GM18498 (cell line): ENCODE measurements around the gene LMTK2.

ENCODE experiments used
- ATAC-seq: cut with Tn5 transposase; IDR thresholded peaks from one replicate; pipeline ENCODE4 v1.9.1; 2021; ENCODE audit warnings: mild to moderate bottlenecking, moderate library complexity; ENCODE audit not compliant: unreplicated experiment

LMTK2 gene

DNA sequence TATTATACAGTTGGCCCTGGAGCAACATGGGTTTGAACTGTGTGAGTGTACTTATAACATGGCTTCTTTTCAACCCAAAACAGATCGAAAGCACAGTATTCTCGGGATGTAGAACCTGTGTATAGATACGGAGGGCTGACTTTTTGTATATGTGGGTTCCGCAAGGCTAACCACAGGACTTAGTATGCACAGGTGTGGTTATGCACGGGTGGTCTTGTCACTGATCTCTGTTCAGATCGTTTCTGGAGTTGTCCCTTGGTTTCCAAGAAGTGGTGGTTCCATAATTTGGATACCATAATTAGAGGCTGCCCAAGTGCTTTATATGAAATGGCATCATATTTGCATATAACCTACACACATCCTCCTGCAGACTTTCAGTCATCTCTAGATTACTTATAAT is 93.7 kb downstream of the LMTK2 start:
- peak; percentile 42 for ATAC-seq

DNA sequence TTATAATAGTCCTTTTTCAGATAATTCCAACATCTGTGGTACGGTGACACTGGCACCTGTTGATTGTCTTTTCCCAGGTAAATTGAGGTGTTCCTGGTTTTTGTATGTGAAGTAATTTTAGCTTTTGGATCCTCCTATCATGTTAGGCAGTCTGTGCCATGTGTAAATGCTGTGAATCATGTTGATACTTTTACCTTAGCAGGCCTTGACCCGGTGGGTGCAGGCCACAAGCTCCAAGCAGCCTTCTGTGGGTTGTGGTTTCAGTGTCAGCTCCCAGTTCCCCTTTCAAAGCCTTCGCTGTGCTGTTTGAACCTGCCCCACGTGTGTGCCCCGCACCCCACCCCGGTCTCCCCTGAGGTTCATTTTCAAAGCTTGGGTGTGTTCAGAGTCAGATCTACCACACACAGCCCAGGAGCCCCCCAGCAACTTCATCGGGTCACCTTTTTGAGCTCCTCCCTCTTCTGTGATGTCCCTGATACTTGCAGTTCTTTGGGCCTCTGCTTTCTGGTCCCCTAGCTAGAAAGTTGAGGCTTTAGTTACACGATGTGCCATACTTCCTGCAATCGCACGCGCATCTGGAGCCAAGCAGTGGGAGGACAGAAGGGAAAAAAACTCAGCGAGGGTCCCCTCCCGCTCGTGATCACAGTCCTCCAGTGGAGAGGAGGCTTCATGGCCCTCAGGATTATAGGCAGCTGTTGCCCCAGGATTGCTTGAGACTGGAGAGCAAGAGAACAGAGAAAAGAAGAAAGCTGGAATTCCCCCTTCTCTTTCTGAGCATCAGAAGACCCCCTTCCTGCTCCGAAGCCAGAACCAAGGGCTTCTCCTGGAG is 95.9 kb downstream of the LMTK2 start:
- ATAC-seq, result peak; percentile 90

DNA sequence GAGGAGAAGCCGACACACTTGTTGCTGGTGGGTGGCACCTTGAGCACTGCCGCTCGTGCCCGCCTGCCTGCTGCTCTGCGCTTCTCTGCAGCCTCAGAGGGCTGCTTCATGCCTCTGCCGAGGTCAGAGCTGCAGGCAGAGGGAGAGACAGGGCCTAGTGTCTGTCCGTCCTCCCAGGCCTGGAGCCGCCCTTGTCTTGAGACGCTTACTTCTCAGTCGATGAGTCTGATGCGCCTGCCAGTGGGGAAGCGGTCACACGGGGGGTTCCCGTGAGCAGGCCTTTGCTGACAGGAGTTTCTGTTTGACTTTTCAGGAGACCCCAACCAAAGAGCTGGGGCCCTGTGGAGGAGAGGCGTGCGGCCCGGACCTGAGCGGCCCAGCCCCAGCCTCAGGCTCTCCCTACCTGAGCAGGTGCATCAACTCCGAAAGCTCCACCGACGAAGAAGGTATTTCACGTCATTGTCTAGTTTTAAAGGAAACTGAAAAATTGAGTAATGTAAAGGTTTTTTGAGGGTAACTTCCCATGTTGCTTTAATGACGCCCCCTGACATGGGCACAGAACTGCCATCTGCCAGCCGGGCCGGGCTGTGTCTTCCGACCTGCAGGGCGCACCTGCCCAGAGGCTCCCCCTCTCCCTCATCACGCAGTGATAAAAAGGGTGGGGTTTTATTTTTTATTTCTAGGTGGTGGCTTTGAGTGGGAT is 96.8 kb downstream of the LMTK2 start:
- ATAC-seq, result peak; percentile 33

DNA sequence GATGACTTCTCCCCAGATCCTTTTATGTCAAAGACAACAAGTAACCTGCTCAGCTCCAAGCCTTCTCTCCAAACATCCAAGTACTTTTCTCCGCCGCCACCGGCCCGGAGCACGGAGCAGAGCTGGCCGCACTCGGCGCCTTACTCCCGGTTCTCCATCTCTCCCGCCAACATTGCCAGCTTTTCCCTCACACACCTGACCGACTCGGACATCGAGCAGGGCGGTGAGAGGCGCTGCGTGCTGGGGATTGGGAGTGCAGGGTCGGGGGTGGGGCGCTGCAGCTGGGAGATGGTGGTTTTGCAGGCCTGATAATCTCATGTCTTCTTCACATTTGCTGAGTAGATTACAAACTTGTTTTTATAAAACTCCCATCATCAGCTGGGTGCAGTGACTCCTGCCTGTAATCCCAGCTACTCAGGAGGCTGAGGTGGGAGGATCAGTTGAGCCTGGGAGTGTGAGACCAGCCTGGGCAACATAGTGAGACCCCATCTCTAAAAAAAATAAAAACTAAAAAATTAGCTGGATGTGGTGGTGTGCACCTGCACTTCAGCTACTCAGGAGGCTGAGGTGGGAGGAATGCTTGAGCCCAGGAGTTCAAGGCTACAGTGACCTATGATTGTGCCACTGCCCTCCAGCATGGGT is 97.4 kb downstream of the LMTK2 start:
- ATAC-seq, result no peak

GRCh38 chr7:98204670-98205069 is 98.0 kb downstream of the LMTK2 start:
- ATAC-seq, result no peak

GRCh38 chr7:98205162-98205845 is 98.6 kb downstream of the LMTK2 start:
- no peak for ATAC-seq

DNA sequence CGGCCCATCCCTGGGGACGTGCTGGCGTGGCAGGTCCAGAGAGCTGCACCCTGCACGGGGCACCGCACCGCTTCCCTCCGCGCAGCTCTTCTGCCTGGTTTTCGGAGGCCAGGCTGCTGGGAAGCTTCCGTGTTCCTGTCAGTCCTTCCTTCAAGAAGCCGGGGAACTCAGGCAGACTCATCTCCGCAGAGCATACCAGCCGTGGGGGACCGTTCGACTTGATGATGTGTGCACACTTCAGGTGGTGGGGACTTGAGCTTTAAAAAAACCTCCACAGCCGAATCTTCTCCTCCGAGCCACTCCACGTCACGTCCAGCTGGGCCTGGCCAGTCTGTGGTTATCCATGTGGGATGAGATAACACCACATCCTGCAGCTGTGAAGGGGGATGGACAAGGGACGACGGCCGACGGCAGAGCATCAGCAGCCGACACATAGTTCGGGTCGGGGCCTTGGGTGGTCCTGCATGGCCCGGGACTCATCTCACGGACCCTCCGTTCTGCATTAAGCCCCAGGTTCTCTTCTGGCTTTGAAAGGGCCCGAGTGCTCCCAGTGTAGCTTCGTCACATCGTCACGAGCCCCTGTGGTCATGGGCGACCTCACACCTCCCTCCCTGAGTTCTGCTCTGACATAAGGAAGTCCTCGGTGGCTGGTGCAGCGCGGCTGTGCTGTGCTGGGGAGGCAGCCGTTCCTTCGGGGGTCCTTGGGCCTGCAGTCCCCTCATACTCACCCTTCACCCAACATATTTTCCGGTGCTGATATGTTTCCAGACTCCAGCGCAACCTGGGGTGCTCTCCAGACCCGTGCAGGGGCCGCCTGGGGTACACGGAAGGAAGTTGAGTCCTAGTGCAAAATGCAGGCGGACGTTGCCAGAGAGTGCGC is 100.0 kb downstream of the LMTK2 start:
- ATAC-seq, result no peak

- no peak for ATAC-seq
These were observed 102.7 kb downstream of the LMTK2 start for GRCh38 chr7:98209166-98209920.

GRCh38 chr7:98210513-98211220 is 104.0 kb downstream of the LMTK2 start:
- ATAC-seq, result no peak

GRCh38 chr7:98211221-98211675 is 104.6 kb downstream of the LMTK2 start, which contains the start of gene BHLHA15:
TSS of gene BHLHA15 (plus strand) at chr7:98211439. CDS start at chr7:98212310, 871 bp downstream.
- peak; percentile 46 for ATAC-seq

- ATAC-seq, result no peak
These were observed 105.2 kb downstream of the LMTK2 start for GRCh38 chr7:98211676-98212531.

DNA sequence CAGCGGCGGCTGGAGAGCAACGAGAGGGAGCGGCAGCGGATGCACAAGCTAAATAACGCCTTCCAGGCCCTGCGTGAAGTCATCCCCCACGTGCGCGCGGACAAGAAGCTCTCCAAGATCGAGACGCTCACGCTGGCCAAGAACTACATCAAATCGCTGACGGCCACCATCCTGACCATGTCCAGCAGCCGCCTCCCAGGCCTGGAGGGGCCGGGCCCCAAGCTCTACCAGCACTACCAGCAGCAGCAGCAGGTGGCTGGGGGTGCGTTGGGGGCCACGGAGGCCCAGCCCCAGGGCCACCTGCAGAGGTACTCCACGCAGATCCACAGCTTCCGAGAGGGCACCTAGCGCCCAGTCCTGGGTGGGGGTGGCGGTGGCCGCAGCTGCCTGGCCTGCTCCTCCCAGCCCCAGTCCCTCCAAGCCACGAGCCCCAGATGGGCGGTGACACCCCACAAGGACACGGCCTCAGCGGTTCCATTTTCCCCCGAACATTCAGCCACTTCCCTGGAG is 105.9 kb downstream of the LMTK2 start:
- no peak for ATAC-seq

DNA sequence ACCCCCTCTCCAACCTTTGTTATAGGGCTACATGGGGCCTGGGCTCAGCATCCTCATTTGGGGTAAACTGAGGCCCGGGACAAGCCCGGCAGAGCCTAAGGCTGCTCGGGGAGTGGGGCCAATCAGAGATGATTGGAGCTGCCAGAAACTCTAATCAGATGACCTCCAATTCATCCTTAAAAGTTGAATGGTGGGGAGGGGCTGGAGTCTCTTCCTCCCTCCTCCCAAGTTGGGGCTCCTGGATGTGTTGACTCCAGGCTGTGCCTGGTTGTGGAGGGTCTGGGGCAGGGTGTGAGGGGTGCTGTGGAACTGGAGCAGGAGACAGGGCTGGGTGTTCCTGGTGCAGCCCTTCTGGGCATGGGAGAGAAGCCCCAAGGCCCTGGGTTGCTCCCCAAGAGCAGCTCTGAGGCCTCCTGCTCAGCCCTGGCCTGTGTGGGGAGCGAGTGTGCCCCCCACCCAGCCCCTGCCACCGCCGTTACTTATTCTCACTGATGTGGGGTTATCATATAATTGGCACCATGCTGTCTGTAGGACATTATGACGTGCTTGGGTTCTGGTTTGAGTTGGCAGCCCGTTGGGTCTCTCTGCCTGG is 106.7 kb downstream of the LMTK2 start:
- no peak for ATAC-seq

DNA sequence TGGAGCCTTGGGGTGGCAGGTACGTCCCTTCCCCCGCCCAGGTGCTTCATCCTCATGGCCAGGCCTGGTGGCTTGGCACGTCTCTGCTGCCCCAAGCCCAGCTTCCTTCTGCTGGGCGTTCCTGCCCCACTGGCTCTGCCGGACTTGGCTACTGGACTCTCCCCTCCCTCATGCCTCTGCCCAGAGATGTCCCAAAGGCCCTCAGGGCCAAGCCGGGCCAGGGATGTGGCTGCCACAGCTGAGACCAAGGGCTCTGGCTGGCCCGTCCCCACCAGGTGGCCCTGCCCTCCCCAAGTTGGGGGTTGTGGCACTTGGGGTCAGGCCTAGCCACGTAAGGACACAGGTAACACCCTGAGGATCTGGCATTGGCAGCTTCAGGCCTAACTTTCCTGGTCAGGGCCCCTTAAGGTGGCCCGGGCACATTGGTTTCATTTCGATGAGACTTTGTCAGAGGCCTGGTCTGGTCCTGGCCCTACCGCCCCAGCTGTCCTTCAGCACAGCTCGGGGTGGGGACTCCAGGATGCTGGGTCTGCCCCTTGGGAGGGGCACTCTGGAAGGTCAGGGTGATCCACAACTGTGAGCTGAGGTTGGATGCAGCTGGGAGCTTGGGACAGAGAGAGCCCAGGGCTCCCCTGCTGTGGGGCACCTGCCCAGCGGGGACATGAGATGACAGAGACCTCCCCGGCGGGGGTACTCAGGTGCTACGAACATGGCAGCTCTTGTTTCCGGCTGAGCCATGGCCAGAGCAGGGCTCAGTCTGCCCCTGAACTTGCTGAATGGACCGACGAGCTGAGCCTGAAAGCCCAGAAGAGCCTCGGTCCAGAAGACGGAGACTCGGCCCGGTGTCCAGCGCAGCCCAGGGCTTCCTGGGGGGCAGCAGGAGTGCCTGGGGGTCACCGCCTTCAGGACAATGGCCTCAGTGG is 107.5 kb downstream of the LMTK2 start:
- ATAC-seq, result no peak

DNA sequence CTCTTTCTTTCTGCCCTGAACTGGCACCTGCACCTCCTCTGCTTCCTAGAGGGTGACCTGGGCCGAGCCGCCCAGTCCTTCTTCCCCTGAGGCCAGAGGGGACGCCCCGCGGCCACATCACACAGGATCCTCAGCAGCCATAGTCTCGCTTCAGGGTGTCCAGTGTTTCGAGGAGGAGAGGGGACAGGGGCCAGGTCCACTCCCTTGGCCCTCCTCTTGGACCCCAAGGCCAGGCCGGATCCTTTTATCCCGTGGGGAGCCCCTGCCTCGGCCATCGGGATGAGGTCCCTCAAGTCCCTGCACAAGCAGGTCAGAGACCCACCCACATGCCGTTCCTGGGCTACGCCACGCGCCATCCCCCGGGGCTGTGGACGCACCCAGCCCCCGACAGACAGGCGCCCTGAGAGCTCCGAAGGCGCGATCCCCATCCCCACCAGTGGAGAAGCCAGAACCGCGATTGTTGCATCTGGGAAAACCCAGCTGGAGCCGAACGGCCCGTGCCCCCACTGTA is 108.2 kb downstream of the LMTK2 start:
- ATAC-seq, result no peak
